ENCODE results near the gene CA9. TPM values are rescaled to one million over a fixed set of nuclear protein-coding genes. Genes with fewer than 3 reads are reported as not detected.
"Not testable (repeated sequence)": the region's sequence is repeated elsewhere in the genome, so short reads cannot be mapped to it uniquely, and the experiment has no call there.

Gene CA9
- total RNA-seq, 1 donor from 2014 or later, result 0.55 TPM

DNA sequence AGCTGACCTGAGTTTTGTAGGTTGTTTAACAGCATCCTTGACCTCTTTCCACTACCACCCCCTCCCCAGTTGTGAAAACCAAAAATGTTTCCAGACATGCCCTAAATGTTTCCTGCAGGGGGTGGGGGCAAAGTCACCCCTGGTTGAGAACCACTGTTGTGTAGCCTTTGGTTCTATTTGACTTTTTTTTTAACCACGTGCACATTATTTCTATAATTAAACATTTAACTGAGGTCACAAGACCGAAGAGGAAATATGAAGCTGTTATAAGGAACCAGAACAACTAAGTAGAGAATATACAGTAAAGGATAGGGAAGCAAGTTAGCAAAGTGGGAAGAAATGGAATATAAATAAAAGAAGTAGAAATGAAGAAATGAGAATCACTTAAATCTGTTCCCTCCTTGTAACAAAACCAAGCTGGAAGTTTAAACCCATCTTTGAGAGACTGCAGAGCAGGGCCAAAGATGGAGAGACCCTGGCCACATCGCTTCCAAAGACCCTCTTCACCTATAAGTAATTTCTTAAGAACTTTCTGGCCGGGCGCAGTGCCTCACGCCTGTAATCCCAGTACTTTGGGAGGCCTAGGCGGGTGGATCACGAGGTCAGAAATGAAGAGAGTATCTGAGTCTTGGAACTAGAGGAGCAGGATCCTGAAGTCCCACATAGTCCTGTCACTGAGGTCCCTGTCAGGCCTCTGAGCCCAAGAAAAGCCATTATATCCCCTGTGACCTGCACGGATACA lies 37.4 kb upstream of the CA9 start:
- TF ChIP-seq, protein P1, sequence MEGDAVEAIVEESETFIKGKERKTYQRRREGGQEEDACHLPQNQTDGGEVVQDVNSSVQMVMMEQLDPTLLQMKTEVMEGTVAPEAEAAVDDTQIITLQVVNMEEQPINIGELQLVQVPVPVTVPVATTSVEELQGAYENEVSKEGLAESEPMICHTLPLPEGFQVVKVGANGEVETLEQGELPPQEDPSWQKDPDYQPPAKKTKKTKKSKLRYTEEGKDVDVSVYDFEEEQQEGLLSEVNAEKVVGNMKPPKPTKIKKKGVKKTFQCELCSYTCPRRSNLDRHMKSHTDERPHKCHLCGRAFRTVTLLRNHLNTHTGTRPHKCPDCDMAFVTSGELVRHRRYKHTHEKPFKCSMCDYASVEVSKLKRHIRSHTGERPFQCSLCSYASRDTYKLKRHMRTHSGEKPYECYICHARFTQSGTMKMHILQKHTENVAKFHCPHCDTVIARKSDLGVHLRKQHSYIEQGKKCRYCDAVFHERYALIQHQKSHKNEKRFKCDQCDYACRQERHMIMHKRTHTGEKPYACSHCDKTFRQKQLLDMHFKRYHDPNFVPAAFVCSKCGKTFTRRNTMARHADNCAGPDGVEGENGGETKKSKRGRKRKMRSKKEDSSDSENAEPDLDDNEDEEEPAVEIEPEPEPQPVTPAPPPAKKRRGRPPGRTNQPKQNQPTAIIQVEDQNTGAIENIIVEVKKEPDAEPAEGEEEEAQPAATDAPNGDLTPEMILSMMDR (IDR thresholded peaks at IDR 0.05), result no peak
- no peaks in the 10 kb centered on the region for H3K36me3 ChIP-seq
- no peaks in the 10 kb centered on the region for H3K9me3 ChIP-seq
- H3K27ac ChIP-seq, result peak overlapping the region; percentile 49
- H3K4me3 ChIP-seq, result no peak overlapping the region
- H3K4me1 ChIP-seq, result peaks cover 21% of the 10 kb centered on the region
- intact Hi-C loops (cut with DNase I), result no loop called here
- no peaks in the 10 kb centered on the region for H3K27me3 ChIP-seq
- DNase-seq (no peak), ATAC-seq (peak; percentile 65)

DNA sequence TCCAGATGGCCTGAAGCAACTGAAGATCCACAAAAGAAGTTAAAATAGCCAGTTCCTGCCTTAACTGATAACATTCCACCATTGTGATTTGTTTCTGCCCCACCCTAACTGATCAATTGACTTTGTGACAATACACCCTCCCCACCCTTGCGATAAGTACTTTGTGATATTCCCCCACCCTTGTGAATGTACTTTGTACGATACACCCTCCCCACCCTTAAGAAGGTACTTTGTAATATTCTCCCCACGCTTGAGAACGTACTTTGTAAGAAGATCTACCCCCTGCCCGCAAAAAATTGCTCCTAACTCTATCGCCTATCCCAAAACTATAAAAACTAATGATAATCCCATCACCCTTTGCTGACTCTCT lies 36.9 kb upstream of the CA9 start:
- intact Hi-C loops (cut with DNase I); ATAC-seq; DNase-seq; H3K36me3 ChIP-seq; H3K4me3 ChIP-seq; H3K9me3 ChIP-seq; H3K27me3 ChIP-seq: not testable (repeated sequence)
- Histone ChIP-seq H3K27ac (peak overlapping the region; percentile 49), H3K4me1 (peaks cover 21% of the 10 kb centered on the region)

DNA sequence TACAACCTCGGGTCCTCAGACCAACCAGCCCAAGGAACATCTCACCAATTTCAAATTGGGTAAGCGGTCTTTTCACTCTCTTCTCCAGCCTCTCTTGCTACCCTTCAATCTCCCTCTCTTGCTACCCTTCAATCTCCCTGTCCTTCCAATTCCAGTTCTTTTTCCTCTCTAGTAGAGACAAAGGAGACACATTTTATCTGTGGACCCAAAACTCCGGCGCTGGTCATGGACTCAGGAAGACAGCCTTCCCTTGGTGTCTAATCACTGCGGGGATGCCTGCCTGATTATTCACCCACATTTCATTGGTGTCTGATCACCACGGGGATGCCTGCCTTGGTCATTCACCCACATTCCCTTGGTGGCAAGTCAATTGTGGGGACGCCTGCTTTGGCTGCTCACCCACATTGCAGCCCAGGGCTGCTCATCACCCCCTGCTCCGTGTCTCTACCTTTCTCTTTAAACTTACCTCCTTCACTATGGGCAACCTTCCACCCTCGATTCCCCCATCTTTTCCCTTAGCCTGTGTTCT lies 36.2 kb upstream of the CA9 start:
- H3K27ac ChIP-seq; ATAC-seq; H3K9me3 ChIP-seq; DNase-seq; H3K36me3 ChIP-seq; intact Hi-C loops (cut with DNase I); H3K27me3 ChIP-seq; H3K4me3 ChIP-seq: not testable (repeated sequence)
- peaks cover 21% of the 10 kb centered on the region for H3K4me1 ChIP-seq

DNA sequence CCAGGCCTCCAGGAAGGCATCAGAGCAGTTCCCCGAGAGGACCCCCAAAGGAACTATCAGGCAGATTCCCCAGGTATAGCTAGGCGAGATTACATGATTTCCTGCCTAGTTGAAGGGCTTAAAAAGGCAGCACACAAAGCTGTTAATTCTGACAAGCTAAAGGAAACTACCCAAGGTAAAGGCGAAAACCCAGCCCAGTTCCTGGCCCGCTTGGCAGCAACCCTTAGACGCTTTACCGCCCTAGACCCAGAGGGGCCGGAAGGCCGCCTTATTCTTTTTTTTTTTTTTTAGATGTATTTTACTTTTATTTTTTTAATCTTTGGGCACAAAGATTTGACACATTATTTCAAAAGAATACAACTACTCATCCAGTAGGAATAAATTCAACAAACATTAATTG lies 35.0 kb upstream of the CA9 start:
- H3K36me3 ChIP-seq; DNase-seq; H3K4me3 ChIP-seq; H3K27ac ChIP-seq; ATAC-seq; intact Hi-C loops (cut with DNase I); H3K27me3 ChIP-seq; H3K9me3 ChIP-seq: not testable (repeated sequence)
- peaks cover 21% of the 10 kb centered on the region for H3K4me1 ChIP-seq

DNA sequence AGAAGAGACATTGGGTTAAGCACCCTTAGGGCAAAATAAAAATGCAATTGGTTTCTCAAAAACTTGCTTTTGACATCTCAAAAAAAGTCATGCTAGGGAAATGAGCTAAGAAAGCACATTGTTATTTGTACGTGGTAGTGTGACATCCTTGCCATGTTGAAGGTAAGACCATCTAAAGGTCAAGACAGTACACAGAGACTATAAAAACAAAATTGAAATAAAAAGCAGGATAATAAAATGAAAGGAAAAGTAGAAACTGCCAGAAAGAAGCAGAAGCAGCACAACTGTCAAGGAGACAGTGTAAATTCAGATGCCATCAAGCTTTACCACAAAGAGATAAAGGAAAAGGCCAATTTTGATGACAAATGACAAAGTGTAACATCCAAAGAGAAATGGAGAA lies 34.5 kb upstream of the CA9 start:
- peaks cover 21% of the 10 kb centered on the region for H3K4me1 ChIP-seq
- ATAC-seq; DNase-seq; H3K27me3 ChIP-seq; H3K9me3 ChIP-seq; H3K27ac ChIP-seq; H3K36me3 ChIP-seq; intact Hi-C loops (cut with DNase I); H3K4me3 ChIP-seq: not testable (repeated sequence)

DNA sequence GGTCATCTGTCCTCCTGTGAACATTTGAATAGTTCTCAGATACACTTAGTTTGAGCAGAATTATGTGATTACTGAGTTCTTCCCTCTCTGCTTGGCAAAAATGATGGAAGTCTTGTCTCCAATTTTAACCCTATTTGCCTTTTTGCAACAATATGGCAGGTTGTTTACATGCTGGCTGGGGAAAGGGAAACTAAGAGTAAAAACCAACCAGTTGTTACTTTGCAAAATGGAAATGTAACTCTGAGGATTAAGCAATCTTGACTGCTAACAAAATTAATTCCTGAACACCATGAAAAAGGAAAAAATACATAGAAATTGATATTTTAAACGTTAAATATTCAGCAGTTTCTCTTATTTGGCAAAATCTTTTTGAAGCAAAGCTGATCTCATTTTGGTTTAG lies 34.1 kb upstream of the CA9 start:
- Histone ChIP-seq H3K27me3 (no peaks in the 10 kb centered on the region), H3K27ac (no peak overlapping the region), H3K36me3 (no peaks in the 10 kb centered on the region), H3K9me3 (no peaks in the 10 kb centered on the region), H3K4me3 (no peak overlapping the region), H3K4me1 (peaks cover 21% of the 10 kb centered on the region)
- TF ChIP-seq, protein P1 (IDR thresholded peaks at IDR 0.05), result no peak
- no peak for DNase-seq
- ATAC-seq, result no peak
- intact Hi-C loops (cut with DNase I), result no loop called here

DNA sequence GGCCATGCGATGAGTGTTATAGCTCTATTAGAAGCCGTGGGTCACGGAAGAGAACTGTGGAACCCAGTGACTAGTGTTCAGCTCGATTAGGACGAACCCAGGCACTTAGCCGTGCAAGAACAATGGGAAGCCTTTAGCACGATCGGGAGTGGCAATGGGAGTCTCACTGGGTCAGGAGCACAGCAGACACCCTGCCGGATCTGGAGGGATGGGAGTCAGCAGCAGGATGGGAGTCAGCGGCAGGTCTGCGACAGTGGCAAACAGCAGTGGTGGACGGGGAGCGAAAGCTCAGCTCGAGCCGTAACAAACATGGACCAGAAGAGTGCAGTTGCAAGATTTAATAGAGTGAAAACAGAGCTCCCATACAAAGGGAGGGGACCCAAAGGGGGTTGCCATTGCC lies 33.3 kb upstream of the CA9 start:
- DNase-seq; H3K27ac ChIP-seq; H3K4me3 ChIP-seq; H3K36me3 ChIP-seq; intact Hi-C loops (cut with DNase I); H3K27me3 ChIP-seq; H3K9me3 ChIP-seq; ATAC-seq: not testable (repeated sequence)
- H3K4me1 ChIP-seq, result peaks cover 19% of the 10 kb centered on the region

DNA sequence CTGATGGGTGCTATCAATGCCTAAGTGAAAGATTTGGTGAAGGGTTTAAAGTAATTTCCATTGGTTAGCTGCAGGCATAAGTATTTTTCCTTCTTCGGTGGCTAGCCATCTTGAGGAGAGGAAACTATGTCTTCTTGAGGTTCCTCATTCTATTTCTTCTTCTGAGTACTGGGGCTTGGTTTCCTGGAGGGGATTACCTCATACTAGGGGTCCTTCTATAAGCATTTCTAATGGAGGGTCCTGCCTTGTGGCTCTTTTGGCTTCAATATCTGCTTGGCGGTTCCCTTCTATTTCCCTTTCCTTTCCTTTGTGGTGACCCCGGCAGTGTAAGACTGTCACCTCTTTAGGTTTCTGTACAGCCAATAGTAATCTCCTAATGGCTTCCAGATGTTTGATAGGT lies 32.2 kb upstream of the CA9 start:
- DNase-seq; intact Hi-C loops (cut with DNase I); H3K27ac ChIP-seq; H3K36me3 ChIP-seq; H3K9me3 ChIP-seq; ATAC-seq; H3K4me3 ChIP-seq; H3K27me3 ChIP-seq: not testable (repeated sequence)
- peaks cover 12% of the 10 kb centered on the region for H3K4me1 ChIP-seq

DNA sequence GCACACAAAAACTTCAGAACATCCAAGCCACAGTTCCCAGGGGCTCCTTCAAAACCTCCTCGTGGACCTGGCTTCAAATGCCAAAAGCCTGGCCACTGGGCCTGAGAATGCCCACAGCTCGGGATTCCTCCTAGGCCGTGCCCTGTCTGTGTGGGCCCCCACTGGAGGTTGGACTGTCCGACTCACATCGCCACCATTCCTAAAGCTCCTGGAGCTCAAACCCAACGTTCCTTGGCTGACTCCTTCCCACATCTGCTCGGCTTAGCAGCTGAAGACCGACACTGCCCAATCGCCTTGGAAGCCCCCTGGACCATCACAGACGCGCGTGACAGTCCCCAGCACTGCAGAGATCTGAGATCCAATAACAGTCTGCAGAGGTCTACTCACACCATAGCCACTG lies 30.7 kb upstream of the CA9 start:
- Histone ChIP-seq H3K4me3 (no peak overlapping the region), H3K4me1 (peaks cover 11% of the 10 kb centered on the region), H3K27ac (no peak overlapping the region), H3K27me3 (no peaks in the 10 kb centered on the region), H3K9me3 (no peaks in the 10 kb centered on the region), H3K36me3 (no peaks in the 10 kb centered on the region)
- TF ChIP-seq, protein P1 (IDR thresholded peaks at IDR 0.05), result no peak
- ATAC-seq, result no peak
- no peak for DNase-seq
- intact Hi-C loops (cut with DNase I), result no loop called here

DNA sequence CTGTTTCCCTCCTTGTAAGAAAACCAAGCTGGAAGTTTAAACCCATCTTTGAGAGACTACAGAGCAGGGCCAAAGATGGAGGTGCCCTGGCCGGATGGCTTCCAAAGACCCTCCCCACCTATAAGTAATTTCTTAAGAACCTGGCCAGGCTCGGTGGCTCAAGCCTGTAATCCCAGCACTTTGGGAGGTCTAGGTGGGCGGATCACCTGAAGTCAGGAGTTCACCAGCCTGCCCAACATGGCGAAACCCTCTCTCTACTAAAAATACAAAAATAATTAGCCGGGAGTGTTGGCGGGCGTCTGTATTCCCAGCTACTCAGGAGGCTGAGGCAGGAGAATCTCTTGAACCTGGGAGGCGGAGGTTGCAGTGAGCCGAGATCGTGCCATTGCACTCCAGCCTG lies 28.0 kb upstream of the CA9 start:
- H3K27ac ChIP-seq, result peak overlapping the region; percentile 88
- H3K4me1 ChIP-seq, result peaks cover 18% of the 10 kb centered on the region
- ATAC-seq; DNase-seq; intact Hi-C loops (cut with DNase I); H3K27me3 ChIP-seq; H3K36me3 ChIP-seq; H3K9me3 ChIP-seq: not testable (repeated sequence)
- peak overlapping the region; percentile 74 for H3K4me3 ChIP-seq

Measured in upper lobe of right lung (tissue), 1 donor.